ENCODE data around the gene C1QTNF6.

DNA sequence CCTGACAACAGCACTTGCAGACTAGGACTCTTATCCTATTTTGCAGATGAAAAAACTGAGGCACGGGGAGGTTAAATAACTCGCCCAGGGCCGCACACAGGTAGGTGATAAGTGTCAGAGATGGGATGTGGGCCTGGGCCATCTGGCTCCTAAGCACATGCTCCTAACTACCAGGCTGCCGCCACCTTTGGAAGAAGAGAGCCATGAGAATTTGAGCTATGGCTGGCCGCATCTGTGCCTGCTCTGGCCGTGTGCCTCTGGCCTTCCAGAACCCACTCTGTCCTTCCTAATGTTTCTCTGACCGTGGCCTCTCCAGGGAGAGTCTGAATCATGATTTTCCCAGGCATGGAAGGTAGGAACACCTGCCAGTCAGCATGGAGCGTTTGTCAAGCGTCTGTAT, 23.0 kb downstream of the C1QTNF6 start:
- TF ChIP-seq, protein P1, sequence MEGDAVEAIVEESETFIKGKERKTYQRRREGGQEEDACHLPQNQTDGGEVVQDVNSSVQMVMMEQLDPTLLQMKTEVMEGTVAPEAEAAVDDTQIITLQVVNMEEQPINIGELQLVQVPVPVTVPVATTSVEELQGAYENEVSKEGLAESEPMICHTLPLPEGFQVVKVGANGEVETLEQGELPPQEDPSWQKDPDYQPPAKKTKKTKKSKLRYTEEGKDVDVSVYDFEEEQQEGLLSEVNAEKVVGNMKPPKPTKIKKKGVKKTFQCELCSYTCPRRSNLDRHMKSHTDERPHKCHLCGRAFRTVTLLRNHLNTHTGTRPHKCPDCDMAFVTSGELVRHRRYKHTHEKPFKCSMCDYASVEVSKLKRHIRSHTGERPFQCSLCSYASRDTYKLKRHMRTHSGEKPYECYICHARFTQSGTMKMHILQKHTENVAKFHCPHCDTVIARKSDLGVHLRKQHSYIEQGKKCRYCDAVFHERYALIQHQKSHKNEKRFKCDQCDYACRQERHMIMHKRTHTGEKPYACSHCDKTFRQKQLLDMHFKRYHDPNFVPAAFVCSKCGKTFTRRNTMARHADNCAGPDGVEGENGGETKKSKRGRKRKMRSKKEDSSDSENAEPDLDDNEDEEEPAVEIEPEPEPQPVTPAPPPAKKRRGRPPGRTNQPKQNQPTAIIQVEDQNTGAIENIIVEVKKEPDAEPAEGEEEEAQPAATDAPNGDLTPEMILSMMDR (IDR thresholded peaks at IDR 0.05; ENCODE audit: insufficient read depth, low read depth, low read length): no peak
- no peak for TF ChIP-seq EZH2 (IDR thresholded peaks at IDR 0.05; ENCODE audit: insufficient read depth, low read length)

Measured in astrocyte (in vitro differentiated cells and primary cell).